IMR-90 (cell line): ENCODE data around the gene EDEM3. TPM values are rescaled to one million over a fixed set of nuclear protein-coding genes. Genes with fewer than 3 reads are reported as not detected.

Experiments used
- ATAC-seq: fragments of 200-7000 bp; cut with Tn5 transposase; 2 replicates; pipeline ENCODE4 v1.9.1; 2020; ENCODE audit warnings: low read depth, mild to moderate bottlenecking, moderate library complexity
- BruUV-seq: library from RNA; stranded (reverse); fragments of 400-500 nt; replicated peaks from 2 replicates; lab custom pipeline; 2021; lab: Mats Ljungman, UMichigan
- CTCF ChIA-PET: fragments of 300-600 bp; formaldehyde crosslinking; extraction: SDS; loops from one replicate; lab custom pipeline; 2021; ENCODE audit warnings: antibody characterized with exemption; lab: Yijun Ruan, JAX
- POLR2A ChIA-PET: fragments of 300-600 bp; sonication (Branson Sonifier 250); formaldehyde crosslinking; loops from one replicate; lab custom pipeline; 2022; ENCODE audit warnings: antibody characterized with exemption; ENCODE audit not compliant: unreplicated experiment; lab: Charles Lee
- DNase-seq: peaks from one replicate; pipeline ENCODE4 v3.0.0; 2013
- H2AFZ ChIP-seq: replicated peaks from 2 replicates; pipeline ENCODE3; 2013; ENCODE audit warnings: low read length, mild to moderate bottlenecking; ENCODE audit not compliant: poor library complexity
- H2AK5ac ChIP-seq: 2 replicates; pipeline ENCODE4 v1.6.1; 2013; ENCODE audit warnings: low read depth, low read length, inconsistent platforms
- H2AK9ac ChIP-seq: replicated peaks from 2 replicates; pipeline ENCODE3; 2013; ENCODE audit warnings: mild to moderate bottlenecking, low read depth, low read length, moderate library complexity; ENCODE audit not compliant: poor library complexity
- H2BK120ac ChIP-seq: 2 replicates; pipeline ENCODE4 v1.6.1; 2013; ENCODE audit warnings: low read depth, low read length, inconsistent platforms
- H2BK15ac ChIP-seq: 3 replicates; pipeline ENCODE4 v1.6.1; 2013; ENCODE audit warnings: low read depth, low read length, inconsistent platforms
- H2BK20ac ChIP-seq: 2 replicates; pipeline ENCODE4 v1.6.1; 2013; ENCODE audit warnings: low read depth, mild to moderate bottlenecking, inconsistent platforms, low read length, moderate library complexity
- H2BK5ac ChIP-seq: 2 replicates; pipeline ENCODE4 v1.6.1; 2013; ENCODE audit warnings: mild to moderate bottlenecking, low read depth, low read length, inconsistent platforms; ENCODE audit not compliant: poor library complexity, severe bottlenecking
- H3K14ac ChIP-seq: replicated peaks from 2 replicates; pipeline ENCODE4 v1.6.1; 2013; ENCODE audit warnings: low read depth, low read length, inconsistent platforms
- H3K18ac ChIP-seq: 2 replicates; pipeline ENCODE4 v1.6.1; 2013; ENCODE audit warnings: low read depth, low read length, control low read depth
- H3K23ac ChIP-seq: 2 replicates; pipeline ENCODE4 v1.6.1; 2013; ENCODE audit warnings: low read depth, low read length, inconsistent platforms
- H3K27ac ChIP-seq: 2 replicates; pipeline ENCODE4 v1.5.1; 2013; ENCODE audit warnings: mild to moderate bottlenecking, control low read depth, low read length; ENCODE audit not compliant: insufficient read depth
- H3K27me3 ChIP-seq: 2 replicates; pipeline ENCODE4 v1.6.1; 2013; ENCODE audit warnings: low read length; ENCODE audit not compliant: control insufficient read depth, insufficient read depth
- H3K36me3 ChIP-seq: 2 replicates; pipeline ENCODE4 v1.6.1; 2013; ENCODE audit warnings: low read length, mixed read lengths; ENCODE audit not compliant: control insufficient read depth, insufficient read depth
- H3K4ac ChIP-seq: 2 replicates; pipeline ENCODE4 v1.6.1; 2013; ENCODE audit warnings: low read depth, low read length, inconsistent platforms
- H3K4me1 ChIP-seq: 2 replicates; pipeline ENCODE4 v1.6.1; 2013; ENCODE audit warnings: low read length, mixed read lengths; ENCODE audit not compliant: control insufficient read depth, insufficient read depth
- H3K4me2 ChIP-seq: 2 replicates; pipeline ENCODE4 v1.6.1; 2013; ENCODE audit warnings: low read depth, mild to moderate bottlenecking, control low read depth, low read length, moderate library complexity
- H3K4me3 ChIP-seq: 2 replicates; pipeline ENCODE4 v1.5.1; 2013; ENCODE audit warnings: low read depth, mild to moderate bottlenecking, control low read depth, low read length, moderate library complexity; ENCODE audit not compliant: insufficient read depth
- H3K56ac ChIP-seq: 2 replicates; pipeline ENCODE4 v1.6.1; 2013; ENCODE audit warnings: low read length, inconsistent platforms; ENCODE audit not compliant: insufficient read depth; ENCODE audit errors: extremely low read depth
- H3K79me1 ChIP-seq, 2 experiments: 2 replicates each; pipeline ENCODE4 v1.6.1; 2013; ENCODE audit warnings: low read length in 2 of 2, inconsistent platforms in 1 of 2, low read depth in 1 of 2
- H3K9ac ChIP-seq: 2 replicates; pipeline ENCODE4 v1.6.1; 2013; ENCODE audit warnings: low read depth, low read length, control low read depth
- H3K9me1 ChIP-seq: 2 replicates; pipeline ENCODE4 v1.6.1; 2013; ENCODE audit warnings: low read length, inconsistent platforms; ENCODE audit not compliant: insufficient read depth
- H3K9me3 ChIP-seq: 2 replicates; pipeline ENCODE4 v1.6.1; 2013; ENCODE audit warnings: low read length; ENCODE audit not compliant: control insufficient read depth, insufficient read depth
- H4K20me1 ChIP-seq: 2 replicates; pipeline ENCODE4 v1.6.1; 2013; ENCODE audit warnings: low read length, inconsistent platforms; ENCODE audit not compliant: insufficient read depth
- H4K5ac ChIP-seq: 2 replicates; pipeline ENCODE4 v1.6.1; 2013; ENCODE audit warnings: mild to moderate bottlenecking, low read depth, low read length, control low read depth
- H4K8ac ChIP-seq, 2 experiments: 2 replicates each; pipeline ENCODE4 v1.6.1; 2013; ENCODE audit warnings: low read depth in 2 of 2, low read length in 2 of 2, control low read depth in 1 of 2, inconsistent platforms in 1 of 2
- H4K91ac ChIP-seq: 2 replicates; pipeline ENCODE4 v1.6.1; 2013; ENCODE audit warnings: low read depth, low read length, inconsistent platforms; ENCODE audit not compliant: insufficient read depth
- BHLHE40 ChIP-seq: fragments of 150-350 bp; IDR thresholded peaks from 2 replicates; pipeline ENCODE4 v1.6.1; 2016; ENCODE audit warnings: mild to moderate bottlenecking, low read depth, low read length
- CHD1 ChIP-seq: IDR thresholded peaks from 2 replicates; pipeline ENCODE4 v1.6.1; 2012; ENCODE audit warnings: low read depth, low read length, improper control_type of control experiment
- CTCF ChIP-seq: conservative IDR thresholded peaks from 2 replicates; pipeline ENCODE4 v1.5.1; 2012; ENCODE audit warnings: mild to moderate bottlenecking, low read depth, low read length, improper control_type of control experiment
- FOS ChIP-seq: fragments of 150-350 bp; IDR thresholded peaks from 2 replicates; pipeline ENCODE4 v1.6.1; 2016; ENCODE audit warnings: low read depth, low read length
- MAFK ChIP-seq: IDR thresholded peaks from 2 replicates; pipeline ENCODE4 v1.6.1; 2012; ENCODE audit warnings: low read depth, low read length, improper control_type of control experiment
- MAZ ChIP-seq: IDR thresholded peaks from 2 replicates; pipeline ENCODE4 v1.6.1; 2012; ENCODE audit warnings: low read depth, mild to moderate bottlenecking, low read length, improper control_type of control experiment, moderate library complexity, borderline replicate concordance
- MXI1 ChIP-seq: IDR thresholded peaks from 2 replicates; pipeline ENCODE4 v1.6.1; 2012; ENCODE audit warnings: low read depth, mild to moderate bottlenecking, low read length, moderate library complexity, borderline replicate concordance
- NFE2L2 ChIP-seq: fragments of 150-350 bp; IDR thresholded peaks from 2 replicates; pipeline ENCODE4 v1.6.1; 2016; ENCODE audit warnings: low read depth, mild to moderate bottlenecking, low read length
- POLR2A ChIP-seq: IDR thresholded peaks from 2 replicates; pipeline ENCODE4 v1.6.1; 2012; ENCODE audit warnings: mild to moderate bottlenecking, low read depth, low read length
- RAD21 ChIP-seq: IDR thresholded peaks from 2 replicates; pipeline ENCODE4 v1.6.1; 2012; ENCODE audit warnings: low read length, improper control_type of control experiment
- RCOR1 ChIP-seq: IDR thresholded peaks from 2 replicates; pipeline ENCODE4 v1.6.1; 2012; ENCODE audit warnings: mild to moderate bottlenecking, low read length, improper control_type of control experiment; ENCODE audit not compliant: insufficient replicate concordance
- RFX5 ChIP-seq: IDR thresholded peaks from 2 replicates; pipeline ENCODE4 v1.8.0; 2012; ENCODE audit warnings: low read depth, mild to moderate bottlenecking, low read length, moderate library complexity
- SMC3 ChIP-seq: fragments of 150-350 bp; IDR thresholded peaks from 2 replicates; pipeline ENCODE4 v1.6.1; 2016; ENCODE audit warnings: low read depth, mild to moderate bottlenecking, antibody characterized with exemption, low read length, moderate library complexity
- WGBS, 2 experiments: methylation state at CpG; one replicate each; pipeline versions ENCODE4 v1.1.5 to v1.1.7; 2013; ENCODE audit warnings: missing lambda C conversion rate in 2 of 2; ENCODE audit not compliant: insufficient read length in 1 of 2; ENCODE audit errors: extremely low coverage in 2 of 2; 5-methylcytosine and 5-hydroxymethylcytosine counted together
- dilution Hi-C: fragments of 300-500 bp; cut with HindIII; formaldehyde crosslinking; loops from one replicate; pipeline ENCODE4 v1.14.3; 2018; ENCODE audit warnings: low sequenced_read_pairs; ENCODE audit not compliant: unreplicated experiment
- in situ Hi-C: fragments of 300-500 bp; cut with MboI; formaldehyde crosslinking; loops from 3 replicates; pipeline ENCODE4 v1.14.3; 2019; ENCODE audit warnings: low sequenced_read_pairs, inconsistent platforms, mixed read lengths
- intact Hi-C: fragments of 100-400 bp; cut with micrococcal nuclease; formaldehyde crosslinking; loops from 2 replicates; pipeline ENCODE4 v1.10.0; 2022
- polyA plus RNA-seq, 3 experiments: library from polyadenylated mRNA; depleted of rRNA; stranded (reverse); fragments of >200 nt; gene quantifications; 2 replicates each; pipeline ENCODE4 v1.2.3, GENCODE V29; 2012; ENCODE audit warnings: low replicate concordance in 1 of 3
- total RNA-seq: library from RNA; depleted of rRNA; stranded (reverse); fragments of >200 nt; gene quantifications from 2 replicates; pipeline ENCODE4 v1.2.3, GENCODE V29; 2012

EDEM3 gene
- total and polyA plus RNA-seq, 2 of the 4 experiments (the other 2 are of a cell fraction) = 17.5 to 29.9 TPM

GRCh38 chr1:184764483-184764882 lies 9.8 kb upstream of the EDEM3 start:
- H3K9me1 ChIP-seq = no peaks in the 10 kb centered on the region
- intact Hi-C loops = no loop called here
- TF ChIP-seq SMC3 = no peak
- TF ChIP-seq RAD21 = no peak
- TF ChIP-seq CHD1 = no peak
- TF ChIP-seq MAFK = no peak
- TF ChIP-seq FOS = no peak
- no peak for TF ChIP-seq RCOR1
- no peak for TF ChIP-seq CTCF
- TF ChIP-seq BHLHE40 = no peak
- no peak for TF ChIP-seq NFE2L2
- TF ChIP-seq MAZ = no peak
- TF ChIP-seq POLR2A = no peak
- no peak for TF ChIP-seq MXI1
- TF ChIP-seq RFX5 = no peak

More at GRCh38 chr1:184764483-184764882, 9.8 kb upstream of the EDEM3 start:
- H4K20me1 ChIP-seq = no peaks in the 10 kb centered on the region
- H3K36me3 ChIP-seq = no peaks in the 10 kb centered on the region
- ATAC-seq = no peak
- ChIA-PET CTCF (interaction anchor here (0.6 kb wide), 1 partner anchor 12 kb away, joined by 3 read pairs; no protein-coding TSS in a partner anchor), POLR2A (no interaction called here)
- no peaks in the 10 kb centered on the region for H3K4me1 ChIP-seq
- no peak overlapping the region for H4K5ac ChIP-seq
- no peaks in the 10 kb centered on the region for H3K9me3 ChIP-seq
- no peaks in the 10 kb centered on the region for H3K27me3 ChIP-seq
- H4K8ac ChIP-seq = no peak overlapping the region
- BruUV-seq = no TSS peak
- H3K27ac ChIP-seq = no peak overlapping the region
- H2BK20ac ChIP-seq = no peak overlapping the region
- in situ Hi-C loops = no loop called here
- H2BK120ac ChIP-seq = no peak overlapping the region
- H3K14ac ChIP-seq = no peak overlapping the region
- H2BK15ac ChIP-seq = no peak overlapping the region
- no peak overlapping the region for H3K18ac ChIP-seq
- no peak overlapping the region for H3K4me3 ChIP-seq
- no peak overlapping the region for H3K9ac ChIP-seq
- dilution Hi-C loops = no loop called here
- DNase-seq = no peak
- H2BK5ac ChIP-seq = no peak overlapping the region
- WGBS, 2 experiments = no CpG with 5 or more reads among the region's 1 CpG
- no peak overlapping the region for H2AK9ac ChIP-seq
- no peak overlapping the region for H3K4ac ChIP-seq
- H3K56ac ChIP-seq = no peak overlapping the region
- no peak overlapping the region for H3K23ac ChIP-seq
- no peak overlapping the region for H4K91ac ChIP-seq
- H2AFZ ChIP-seq = no peak overlapping the region
- H3K79me1 ChIP-seq = no peaks in the 10 kb centered on the region
- H3K4me2 ChIP-seq = no peak overlapping the region
- H2AK5ac ChIP-seq = no peak overlapping the region
